Measurements from ENCODE around the gene PTPRE.

The PTPRE gene

GRCh38 chr10:127961071-127961470 lies 54.2 kb downstream of the PTPRE start:
- Histone ChIP-seq H3K4me1 (ENCODE audit: insufficient read depth, poor library complexity, severe bottlenecking) (no peaks in the 10 kb centered on the region), H3K27me3 (ENCODE audit: insufficient read depth, poor library complexity, severe bottlenecking) (no peaks in the 10 kb centered on the region), H3K4me3 (ENCODE audit: severe bottlenecking) (no peak overlapping the region), H3K36me3 (ENCODE audit: low read depth) (no peaks in the 10 kb centered on the region), H3K9me3 (ENCODE audit: severe bottlenecking) (no peaks in the 10 kb centered on the region), H3K27ac (ENCODE audit: poor library complexity, severe bottlenecking) (no peak overlapping the region)
- no peak for ATAC-seq (ENCODE audit: low read depth)
- TF ChIP-seq CTCF (IDR thresholded peaks at IDR 0.05; ENCODE audit: poor library complexity, severe bottlenecking), result no peak
- DNase-seq (ENCODE audit: low spot score), result no peak

- Histone ChIP-seq H3K27me3 (ENCODE audit: insufficient read depth, poor library complexity, severe bottlenecking) (no peaks in the 10 kb centered on the region), H3K4me1 (ENCODE audit: insufficient read depth, poor library complexity, severe bottlenecking) (no peaks in the 10 kb centered on the region), H3K9me3 (ENCODE audit: severe bottlenecking) (no peaks in the 10 kb centered on the region), H3K27ac (ENCODE audit: poor library complexity, severe bottlenecking) (no peak overlapping the region), H3K4me3 (ENCODE audit: severe bottlenecking) (no peak overlapping the region), H3K36me3 (ENCODE audit: low read depth) (no peaks in the 10 kb centered on the region)
- DNase-seq (ENCODE audit: low spot score) (no peak), ATAC-seq (ENCODE audit: low read depth) (no peak)
- TF ChIP-seq CTCF (IDR thresholded peaks at IDR 0.05; ENCODE audit: poor library complexity, severe bottlenecking), result no peak
Observed at GRCh38 chr10:127962205-127962604, 55.3 kb downstream of the PTPRE start.

DNA sequence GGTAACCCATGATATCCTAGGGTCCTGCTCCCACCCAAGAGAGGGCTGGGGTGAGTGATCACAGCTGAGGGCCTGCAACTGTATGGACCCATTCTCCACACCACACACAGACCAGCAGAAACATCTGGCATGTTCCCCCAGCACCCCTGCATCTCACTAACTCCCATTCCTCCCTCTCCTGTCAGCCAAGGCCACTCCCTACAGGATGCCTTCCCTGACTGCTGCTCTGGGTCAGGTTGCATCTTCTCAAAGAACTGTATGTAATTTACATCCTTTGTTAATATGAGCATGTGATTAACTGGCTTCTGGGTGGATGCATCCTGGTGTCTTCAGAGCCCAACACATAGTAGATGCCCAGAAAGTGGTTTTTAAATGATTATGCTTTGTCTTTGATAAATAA lies 56.2 kb downstream of the PTPRE start:
- H3K27ac ChIP-seq (ENCODE audit: poor library complexity, severe bottlenecking), result no peak overlapping the region
- DNase-seq (ENCODE audit: low spot score) (no peak), ATAC-seq (ENCODE audit: low read depth) (no peak)

DNA sequence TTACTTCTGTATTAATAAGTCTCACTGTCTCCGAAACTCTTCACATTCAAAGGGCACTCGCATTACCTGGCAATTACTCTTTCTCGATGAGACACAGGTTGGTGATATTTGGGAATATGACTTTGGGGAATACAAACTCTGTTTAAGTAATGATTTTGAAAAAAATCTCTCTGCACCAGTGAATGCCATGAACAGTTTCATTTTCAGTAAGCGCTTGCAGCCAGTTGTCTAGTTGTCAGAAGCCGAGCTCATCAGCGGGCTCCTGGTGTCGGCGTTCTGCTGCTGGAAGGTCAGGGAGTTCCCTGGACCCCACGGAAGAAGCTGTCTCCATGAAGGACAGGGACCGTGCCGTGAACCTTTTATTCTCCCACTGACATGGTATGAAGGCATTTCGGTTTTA lies 57.7 kb downstream of the PTPRE start:
- ATAC-seq (ENCODE audit: low read depth) (no peak), DNase-seq (ENCODE audit: low spot score) (no peak)
- no peak for TF ChIP-seq CTCF (IDR thresholded peaks at IDR 0.05; ENCODE audit: poor library complexity, severe bottlenecking)
- H3K4me1 ChIP-seq (ENCODE audit: insufficient read depth, poor library complexity, severe bottlenecking), result no peaks in the 10 kb centered on the region
- no peaks in the 10 kb centered on the region for H3K9me3 ChIP-seq (ENCODE audit: severe bottlenecking)
- no peaks in the 10 kb centered on the region for H3K36me3 ChIP-seq (ENCODE audit: low read depth)
- no peaks in the 10 kb centered on the region for H3K27me3 ChIP-seq (ENCODE audit: insufficient read depth, poor library complexity, severe bottlenecking)
- no peak overlapping the region for H3K4me3 ChIP-seq (ENCODE audit: severe bottlenecking)
- H3K27ac ChIP-seq (ENCODE audit: poor library complexity, severe bottlenecking), result no peak overlapping the region

More for the DNA sequence above, 56.2 kb downstream of the PTPRE start:
- no peak overlapping the region for H3K4me3 ChIP-seq (ENCODE audit: severe bottlenecking)
- no peaks in the 10 kb centered on the region for H3K27me3 ChIP-seq (ENCODE audit: insufficient read depth, poor library complexity, severe bottlenecking)
- no peaks in the 10 kb centered on the region for H3K9me3 ChIP-seq (ENCODE audit: severe bottlenecking)
- no peak for TF ChIP-seq CTCF (IDR thresholded peaks at IDR 0.05; ENCODE audit: poor library complexity, severe bottlenecking)
- no peaks in the 10 kb centered on the region for H3K4me1 ChIP-seq (ENCODE audit: insufficient read depth, poor library complexity, severe bottlenecking)
- no peaks in the 10 kb centered on the region for H3K36me3 ChIP-seq (ENCODE audit: low read depth)

DNA sequence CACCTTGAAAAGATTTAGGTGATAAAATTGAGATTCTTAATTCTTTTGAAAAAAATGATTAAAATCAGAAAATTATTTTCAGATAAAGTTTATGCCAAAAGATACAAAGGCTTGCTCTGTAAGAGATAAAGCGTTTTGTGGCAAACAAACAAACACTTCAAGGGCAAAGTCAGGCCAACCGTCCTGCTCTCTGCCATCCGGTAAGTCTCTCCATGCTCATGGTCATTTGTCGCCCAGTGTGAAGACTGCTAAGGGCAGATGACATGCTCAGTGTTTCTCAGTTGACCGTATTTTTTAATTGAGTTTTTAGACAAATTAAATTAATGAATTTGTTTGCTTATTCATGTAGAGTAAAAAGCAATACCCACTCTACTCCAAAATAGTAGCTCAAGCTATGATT lies 60.0 kb downstream of the PTPRE start:
- H3K27ac ChIP-seq (ENCODE audit: poor library complexity, severe bottlenecking), result no peak overlapping the region
- DNase-seq (ENCODE audit: low spot score) (no peak), ATAC-seq (ENCODE audit: low read depth) (no peak)
- no peaks in the 10 kb centered on the region for H3K27me3 ChIP-seq (ENCODE audit: insufficient read depth, poor library complexity, severe bottlenecking)
- H3K9me3 ChIP-seq (ENCODE audit: severe bottlenecking), result no peaks in the 10 kb centered on the region
- H3K36me3 ChIP-seq (ENCODE audit: low read depth), result no peaks in the 10 kb centered on the region
- no peaks in the 10 kb centered on the region for H3K4me1 ChIP-seq (ENCODE audit: insufficient read depth, poor library complexity, severe bottlenecking)
- no peak overlapping the region for H3K4me3 ChIP-seq (ENCODE audit: severe bottlenecking)
- no peak for TF ChIP-seq CTCF (IDR thresholded peaks at IDR 0.05; ENCODE audit: poor library complexity, severe bottlenecking)
